H1 (cell line): Measurements from ENCODE around the gene GFOD1. TPM values are rescaled to one million over a fixed set of nuclear protein-coding genes. Genes with fewer than 3 reads are reported as not detected.

Source experiments
- CTCF ChIA-PET: fragments of 300-600 bp; sonication (Branson Sonifier 250); formaldehyde crosslinking; loops from one replicate; lab custom pipeline; 2021; ENCODE audit not compliant: partially characterized antibody; lab: Charles Lee
- POLR2A ChIA-PET: fragments of 300-600 bp; sonication (Branson Sonifier 250); formaldehyde crosslinking; loops from one replicate; lab custom pipeline; 2021; ENCODE audit warnings: inconsistent platforms; ENCODE audit not compliant: partially characterized antibody; lab: Charles Lee
- DNase-seq, 2 experiments: peaks; one replicate each; pipeline versions ENCODE4 v3.0.0 to v3.0.0-alpha.2; 2010 to 2022; ENCODE audit warnings: low spot score in 2 of 2, low read depth in 1 of 2, mixed read lengths in 1 of 2
- FAIRE-seq: peaks from 2 replicates; lab custom pipeline; 2011; peaks lifted over from hg19 to GRCh38; lab: Jason Lieb, UNC
- H2AFZ ChIP-seq: 2 replicates; pipeline ENCODE4 v1.8.1; 2012; ENCODE audit warnings: low read length, inconsistent platforms
- H2AK5ac ChIP-seq: 2 replicates; pipeline ENCODE4 v1.6.1; 2013; ENCODE audit warnings: low read depth, low read length
- H2BK120ac ChIP-seq: replicated peaks from 2 replicates; pipeline ENCODE3; 2013; ENCODE audit warnings: low read depth, low read length, inconsistent platforms
- H2BK12ac ChIP-seq: 2 replicates; pipeline ENCODE4 v1.6.1; 2013; ENCODE audit warnings: low read depth, low read length
- H2BK15ac ChIP-seq: 2 replicates; pipeline ENCODE4 v1.6.1; 2013; ENCODE audit warnings: low read length
- H2BK20ac ChIP-seq: 2 replicates; pipeline ENCODE4 v1.6.1; 2013; ENCODE audit warnings: low read length
- H2BK5ac ChIP-seq: 2 replicates; pipeline ENCODE4 v1.6.1; 2013; ENCODE audit warnings: low read depth, low read length
- H3K14ac ChIP-seq: 2 replicates; pipeline ENCODE4 v1.6.1; 2013; ENCODE audit warnings: inconsistent platforms; ENCODE audit not compliant: insufficient read length
- H3K18ac ChIP-seq: 2 replicates; pipeline ENCODE4 v1.6.1; 2013; ENCODE audit warnings: low read length; ENCODE audit errors: extremely low read depth
- H3K23ac ChIP-seq: 2 replicates; pipeline ENCODE4 v1.6.1; 2013; ENCODE audit warnings: inconsistent platforms; ENCODE audit not compliant: insufficient read length
- H3K23me2 ChIP-seq: 2 replicates; pipeline ENCODE4 v1.6.1; 2013; ENCODE audit warnings: low read depth, low read length
- H3K27ac ChIP-seq: 2 replicates; pipeline ENCODE4 v1.6.1; 2011; ENCODE audit warnings: low read depth, low read length, inconsistent platforms
- H3K27me3 ChIP-seq, 4 experiments: replicated peaks in 1 of 4; 1 replicate in 1 of 4; 2 replicates in 3 of 4; pipeline versions ENCODE4 v1.6.1 to v1.8.1; 2011 to 2013; ENCODE audit warnings: low read length in 3 of 4, mild to moderate bottlenecking in 3 of 4, inconsistent platforms in 2 of 4, mixed read lengths in 2 of 4, moderate library complexity in 1 of 4; ENCODE audit not compliant: control insufficient read depth in 3 of 4, insufficient read depth in 3 of 4; ENCODE audit errors: extremely low read depth in 1 of 4
- H3K36me3 ChIP-seq, 4 experiments: 2 replicates each; pipeline versions ENCODE4 v1.6.1 to v1.8.1; 2011 to 2013; ENCODE audit warnings: mild to moderate bottlenecking in 4 of 4, low read length in 3 of 4, moderate library complexity in 2 of 4, control low read depth in 1 of 4, inconsistent platforms in 1 of 4; ENCODE audit not compliant: insufficient read depth in 4 of 4, control insufficient read depth in 2 of 4
- H3K4ac ChIP-seq: replicated peaks from 2 replicates; pipeline ENCODE3; 2013; ENCODE audit warnings: low read length, low read depth, mixed read lengths, inconsistent platforms; ENCODE audit not compliant: insufficient read length
- H3K4me1 ChIP-seq, 4 experiments: replicated peaks in 1 of 4; 1 replicate in 1 of 4; 2 replicates in 3 of 4; pipeline versions ENCODE4 v1.6.1 to v1.8.1; 2011 to 2013; ENCODE audit warnings: low read length in 3 of 4, inconsistent platforms in 2 of 4, mixed read lengths in 1 of 4; ENCODE audit not compliant: insufficient read depth in 4 of 4, control insufficient read depth in 3 of 4
- H3K4me2 ChIP-seq, 2 experiments: 2 replicates each; pipeline versions ENCODE4 v1.6.1 to v1.8.1; 2011 to 2013; ENCODE audit warnings: low read depth in 2 of 2, low read length in 2 of 2, control low read depth in 1 of 2, inconsistent platforms in 1 of 2, mild to moderate bottlenecking in 1 of 2; ENCODE audit not compliant: insufficient read depth in 1 of 2
- H3K4me3 ChIP-seq, 4 experiments: fragments of 200-600, 300-600 bp in 1 of 4; sonication (generic), shearing (Covaris generic), sonication (Bioruptor Twin) in 1 of 4; 2 replicates each; pipeline versions ENCODE4 v1.5.1 to v1.8.1; 2011 to 2016; ENCODE audit warnings: low read length in 4 of 4, low read depth in 3 of 4, control low read depth in 2 of 4, inconsistent platforms in 2 of 4, mild to moderate bottlenecking in 2 of 4, mixed read lengths in 1 of 4, moderate library complexity in 1 of 4; ENCODE audit not compliant: insufficient read depth in 2 of 4; ENCODE audit errors: extremely low read depth in 1 of 4
- H3K56ac ChIP-seq: replicated peaks from 2 replicates; pipeline ENCODE3; 2013; ENCODE audit warnings: low read depth, mild to moderate bottlenecking, mixed read lengths, low read length, inconsistent platforms; ENCODE audit not compliant: insufficient read length
- H3K79me1 ChIP-seq: 2 replicates; pipeline ENCODE4 v1.6.1; 2013; ENCODE audit warnings: low read depth, low read length, control low read depth
- H3K79me2 ChIP-seq, 2 experiments: 2 replicates each; pipeline versions ENCODE4 v1.6.1 to v1.8.1; 2012 to 2013; ENCODE audit warnings: low read length in 2 of 2, mild to moderate bottlenecking in 2 of 2, inconsistent platforms in 1 of 2; ENCODE audit not compliant: insufficient read depth in 2 of 2, control insufficient read depth in 1 of 2
- H3K9ac ChIP-seq, 4 experiments: replicated peaks in 1 of 4; 1 replicate in 1 of 4; 2 replicates in 3 of 4; pipeline versions ENCODE4 v1.6.1 to v1.8.1; 2011 to 2013; ENCODE audit warnings: low read depth in 3 of 4, low read length in 3 of 4, control low read depth in 2 of 4, mild to moderate bottlenecking in 2 of 4, moderate library complexity in 2 of 4, inconsistent platforms in 1 of 4; ENCODE audit errors: extremely low read depth in 1 of 4
- H3K9me3 ChIP-seq, 2 experiments: 2 replicates each; pipeline versions ENCODE4 v1.6.1 to v1.8.1; 2012 to 2013; ENCODE audit warnings: mild to moderate bottlenecking in 2 of 2, moderate library complexity in 2 of 2, control low read depth in 1 of 2, inconsistent platforms in 1 of 2, low read depth in 1 of 2, low read length in 1 of 2, mixed read lengths in 1 of 2; ENCODE audit not compliant: insufficient read depth in 2 of 2
- H4K20me1 ChIP-seq, 2 experiments: replicated peaks in 1 of 2; 2 replicates each; pipeline versions ENCODE3 to v1.8.1; 2011 to 2013; ENCODE audit warnings: inconsistent platforms in 2 of 2, low read length in 2 of 2, mild to moderate bottlenecking in 1 of 2; ENCODE audit not compliant: insufficient read depth in 2 of 2, control insufficient read depth in 1 of 2
- H4K5ac ChIP-seq: 2 replicates; pipeline ENCODE4 v1.6.1; 2013; ENCODE audit warnings: low read length, low read depth, mixed read lengths, inconsistent platforms; ENCODE audit not compliant: insufficient read length
- H4K8ac ChIP-seq: 2 replicates; pipeline ENCODE4 v1.8.0; 2013; ENCODE audit warnings: mild to moderate bottlenecking, moderate library complexity, low read length, inconsistent platforms; ENCODE audit not compliant: insufficient read depth; ENCODE audit errors: extremely low read depth
- H4K91ac ChIP-seq: replicated peaks from 2 replicates; pipeline ENCODE3; 2013; ENCODE audit warnings: low read length, mixed read lengths, inconsistent platforms; ENCODE audit not compliant: insufficient read length
- CHD2 ChIP-seq: IDR thresholded peaks from 2 replicates; pipeline ENCODE4 v1.6.1; 2012; ENCODE audit warnings: low read length, improper control_type of control experiment
- RBBP5 ChIP-seq: IDR thresholded peaks from 2 replicates; pipeline ENCODE4 v1.7.1; 2012; ENCODE audit warnings: low read depth, mild to moderate bottlenecking, inconsistent platforms, low read length, moderate library complexity, borderline replicate concordance
- TAF1 ChIP-seq: IDR thresholded peaks from 2 replicates; pipeline ENCODE4 v1.6.1; 2011; ENCODE audit warnings: mild to moderate bottlenecking, low read depth, low read length
- WGBS, 2 experiments: shearing (Covaris generic) in 1 of 2; methylation state at CpG; one replicate each; pipeline versions ENCODE4 v1.1.6 to v1.1.7; 2013 to 2015; ENCODE audit warnings: low lambda C conversion rate in 2 of 2, mixed read lengths in 2 of 2, inconsistent platforms in 1 of 2, low coverage in 1 of 2, missing lambda C conversion rate in 1 of 2; ENCODE audit not compliant: insufficient replicate concordance in 2 of 2, insufficient coverage in 1 of 2, insufficient read length in 1 of 2; ENCODE audit errors: extremely low coverage in 1 of 2, missing lambda C conversion rate in 1 of 2; 5-methylcytosine and 5-hydroxymethylcytosine counted together
- polyA plus RNA-seq, 7 experiments: library from polyadenylated mRNA; depleted of rRNA in 3 of 7; stranded (reverse) in 5 of 7; unstranded in 2 of 7; fragments of >200 nt in 5 of 7; fragments of 200-250 nt in 2 of 7; gene quantifications; 1 replicate in 5 of 7; 2 replicates in 1 of 7; 4 replicates in 1 of 7; pipeline versions ENCODE4 v1.2.1 to v1.2.3, GENCODE V29; 2011 to 2013; ENCODE audit warnings: missing spikeins in 2 of 7, mixed read lengths in 2 of 7
- total RNA-seq: library from RNA; stranded (reverse); fragmentation: NEBNext Ultra II Directional; extraction: Animal tissue kit (Norgen Biotek cat#: 25700); gene quantifications from 2 replicates; pipeline ENCODE4 v1.2.1, GENCODE V29; 2021

GFOD1 gene
- total and polyA plus RNA-seq, 2 of the 8 experiments (the other 6 are each of a cell fraction or from before 2014, with no cell fraction given) = 2.5 to 8.8 TPM

- no peak overlapping the region for H2AK5ac ChIP-seq
- ChIA-PET POLR2A (interaction anchor here (3.0 kb wide), 1 partner anchor 14 kb away, joined by 13 read pairs; no protein-coding TSS in a partner anchor), CTCF (interaction anchor here (1.0 to 1.4 kb wide), 6 partner anchors 9 to 150 kb away, joined by 3 to 6 read pairs (median 4); no protein-coding TSS in a partner anchor)
- H2AFZ ChIP-seq = no peak overlapping the region
- 94% methylated on average over 12 of the region's 12 CpGs; no CpG with 5 or more reads in 1 of the 2 experiments for WGBS, 2 experiments
- H3K4me2 ChIP-seq = no peak overlapping the region
- no peaks in the 10 kb centered on the region for H3K36me3 ChIP-seq
- H3K4me1 ChIP-seq = peaks cover 0 to 7% (median 3%) of the 10 kb centered on the region in 4 experiments; a peak in 4 of 7 replicates
- H3K79me1 ChIP-seq = no peaks in the 10 kb centered on the region; the same call in 1 of the 2 replicates
- H2BK5ac ChIP-seq = no peak overlapping the region
- FAIRE-seq (no peak), DNase-seq (no peak)
- H3K9ac ChIP-seq = no peak overlapping the region
- H3K56ac ChIP-seq = no peak overlapping the region
- no peak overlapping the region for H3K14ac ChIP-seq
- no peak overlapping the region for H3K4me3 ChIP-seq
- H2BK20ac ChIP-seq = no peak overlapping the region
- no peaks in the 10 kb centered on the region for H3K79me2 ChIP-seq
- H3K23me2 ChIP-seq = no peaks in the 10 kb centered on the region; the same call in 1 of the 2 replicates
- no peak overlapping the region for H3K4ac ChIP-seq
- no peak overlapping the region for H4K91ac ChIP-seq
- no peak overlapping the region for H3K18ac ChIP-seq
- H2BK12ac ChIP-seq = no peak overlapping the region
- H3K27ac ChIP-seq = no peak overlapping the region
- H2BK15ac ChIP-seq = no peak overlapping the region
- no peaks in the 10 kb centered on the region for H3K27me3 ChIP-seq
- H4K20me1 ChIP-seq = no peaks in the 10 kb centered on the region
- no peak overlapping the region for H4K8ac ChIP-seq
- no peak overlapping the region for H4K5ac ChIP-seq
- no peak for TF ChIP-seq RBBP5
- TF ChIP-seq TAF1 = no peak
- no peak for TF ChIP-seq CHD2
- TF ChIP-seq, all 59 proteins: peak for 0
- H3K23ac ChIP-seq = no peak overlapping the region
- no peaks in the 10 kb centered on the region for H3K9me3 ChIP-seq
- H2BK120ac ChIP-seq = no peak overlapping the region
Measured at GRCh38 chr6:13407709-13408695, 79.4 kb downstream of the GFOD1 start.
